Muscle layer of duodenum (tissue), 2 donors: ENCODE measurements around the gene CNN3.

Source experiments
- H3K27ac ChIP-seq: one replicate; pipeline ENCODE4 v1.7.0; 2013; ENCODE audit warnings: mild to moderate bottlenecking, low read length
- H3K27me3 ChIP-seq: one replicate; pipeline ENCODE4 v1.7.0; 2013; ENCODE audit warnings: low read depth, mild to moderate bottlenecking, control low read depth, low read length
- H3K36me3 ChIP-seq, 2 donors: one replicate each; pipeline ENCODE4 v1.7.0; 2013; ENCODE audit warnings: low read length in 2 of 2, control low read depth in 1 of 2, mild to moderate bottlenecking in 1 of 2; ENCODE audit not compliant: insufficient read depth in 2 of 2, control insufficient read depth in 1 of 2
- H3K4me1 ChIP-seq, 2 donors: one replicate each; pipeline ENCODE4 v1.7.0; 2013; ENCODE audit warnings: low read length in 2 of 2, mild to moderate bottlenecking in 2 of 2, control low read depth in 1 of 2, moderate library complexity in 1 of 2; ENCODE audit not compliant: insufficient read depth in 2 of 2, control insufficient read depth in 1 of 2
- H3K4me3 ChIP-seq, 2 donors: one replicate each; pipeline ENCODE4 v1.7.0; 2013; ENCODE audit warnings: low read length in 2 of 2, low read depth in 1 of 2, mild to moderate bottlenecking in 1 of 2
- H3K9me3 ChIP-seq, 2 donors: one replicate each; pipeline ENCODE4 v1.7.0; 2013; ENCODE audit warnings: low read length in 2 of 2, control low read depth in 1 of 2, mild to moderate bottlenecking in 1 of 2; ENCODE audit not compliant: control insufficient read depth in 1 of 2
- donor health status: healthy.

Gene CNN3

DNA sequence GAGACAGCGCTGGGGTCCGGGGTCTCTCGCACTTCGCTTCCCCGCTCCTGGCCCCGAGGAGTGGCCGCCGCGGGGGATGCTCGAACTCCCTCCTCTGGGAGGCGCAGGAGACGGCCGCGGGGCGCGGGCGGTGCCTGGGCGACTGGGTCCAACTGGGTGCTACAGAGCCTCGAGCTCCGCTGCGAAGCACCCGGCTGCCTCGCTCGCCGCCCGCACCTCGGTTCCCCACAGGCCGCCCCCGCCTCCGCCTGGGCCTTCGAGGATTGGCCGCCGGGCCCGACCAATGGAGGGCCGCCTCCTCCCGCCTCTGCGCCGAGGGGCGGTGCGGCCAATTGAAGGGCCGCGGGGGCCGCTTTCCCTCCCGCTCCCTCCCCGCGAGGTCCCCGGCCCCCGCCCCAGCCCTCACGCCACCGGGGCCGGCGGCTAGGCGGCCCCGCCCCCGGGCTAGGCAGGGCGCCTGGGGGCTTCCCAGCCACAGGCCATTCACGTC lies at the start of gene CNN3:
Gene CNN3 (minus strand): TSS at position 196 of the 490 bp plus-strand sequence. CDS start 216 bp downstream, outside the sequence.
- peaks cover 4 to 24% of the 10 kb centered on the region in 2 donors for H3K4me1 ChIP-seq

DNA sequence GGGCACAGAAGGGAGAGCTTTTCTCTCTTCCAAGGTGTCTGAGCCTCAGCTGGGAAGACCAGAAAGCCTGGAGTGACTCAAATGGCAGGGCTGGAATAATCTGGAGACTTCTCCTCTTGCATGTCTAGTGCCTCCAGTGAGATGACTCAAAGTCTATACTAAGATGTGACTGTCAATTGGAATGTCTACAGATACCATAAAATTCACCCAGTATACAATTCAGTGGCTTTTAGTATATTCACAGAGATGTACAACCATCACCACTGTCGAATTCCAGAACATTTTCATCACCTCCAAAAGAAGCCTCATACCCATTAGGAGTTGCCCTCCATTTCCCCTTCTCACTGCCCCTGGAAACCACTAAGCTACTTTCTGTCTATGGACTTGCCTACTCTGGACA lies 47.9 kb upstream of the CNN3 start:
- H3K27ac ChIP-seq = no peak overlapping the region
- peaks cover 0 to 3% of the 10 kb centered on the region in 2 donors for H3K4me1 ChIP-seq
- no peaks in the 10 kb centered on the region for H3K27me3 ChIP-seq
- no peaks in the 10 kb centered on the region for H3K36me3 ChIP-seq
- H3K4me3 ChIP-seq = no peak overlapping the region
- no peaks in the 10 kb centered on the region for H3K9me3 ChIP-seq

More for the DNA sequence above, at the start of gene CNN3:
- peaks cover 5% of the 10 kb centered on the region for H3K27me3 ChIP-seq
- peaks cover 0 to 11% of the 10 kb centered on the region in 2 donors for H3K36me3 ChIP-seq
- peak within 1 kb of the TSS; percentile 82 to 96 for H3K4me3 ChIP-seq
- peak within 1 kb of the TSS; percentile 99 for H3K27ac ChIP-seq
- H3K9me3 ChIP-seq = no peaks in the 10 kb centered on the region

GRCh38 chr1:94974241-94974640 lies 47.3 kb upstream of the CNN3 start:
- no peaks in the 10 kb centered on the region for H3K9me3 ChIP-seq
- peak overlapping the region; percentile 42 for H3K27ac ChIP-seq

DNA sequence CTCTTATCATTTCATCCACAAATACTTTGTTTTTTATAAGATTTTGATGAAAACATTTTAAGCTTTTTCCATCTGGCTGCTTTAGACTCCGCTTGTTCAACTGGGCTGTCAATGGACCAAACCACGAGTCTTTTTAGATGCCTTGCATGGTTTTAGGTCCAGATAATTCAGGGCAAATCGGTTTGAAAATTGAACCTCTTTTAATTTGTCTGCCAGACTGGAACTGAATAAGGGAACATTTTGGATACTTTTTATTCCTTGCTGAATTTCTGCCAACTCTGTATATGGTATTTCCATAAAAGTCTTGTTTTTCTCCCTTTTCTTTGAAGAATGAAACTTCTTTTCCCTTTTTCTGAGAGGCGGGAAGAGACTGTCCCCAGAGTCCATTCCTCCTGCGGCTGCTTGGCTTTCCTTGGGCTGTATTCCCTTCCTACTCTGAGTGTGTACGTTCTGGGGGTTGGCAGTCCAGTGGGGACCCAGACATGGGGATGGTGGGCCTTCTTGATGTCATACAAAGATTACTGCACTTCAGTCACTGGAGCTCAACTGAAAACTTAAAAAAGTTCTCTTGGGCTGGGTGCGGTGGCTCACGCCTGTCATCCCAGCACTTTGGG lies 46.5 kb upstream of the CNN3 start:
- no peaks in the 10 kb centered on the region for H3K27me3 ChIP-seq
- no peaks in the 10 kb centered on the region for H3K9me3 ChIP-seq
- no peak overlapping the region for H3K4me3 ChIP-seq
- peak overlapping the region; percentile 14 for H3K27ac ChIP-seq
- peaks cover 0 to 3% of the 10 kb centered on the region in 2 donors for H3K4me1 ChIP-seq
- H3K36me3 ChIP-seq = no peaks in the 10 kb centered on the region

More at GRCh38 chr1:94974241-94974640, 47.3 kb upstream of the CNN3 start:
- H3K4me1 ChIP-seq = peaks cover 0 to 3% of the 10 kb centered on the region in 2 donors
- H3K27me3 ChIP-seq = no peaks in the 10 kb centered on the region
- H3K36me3 ChIP-seq = no peaks in the 10 kb centered on the region
- H3K4me3 ChIP-seq = no peak overlapping the region

GRCh38 chr1:94971491-94971924 lies 44.6 kb upstream of the CNN3 start:
- Histone ChIP-seq H3K36me3 (no peaks in the 10 kb centered on the region), H3K27me3 (no peaks in the 10 kb centered on the region), H3K27ac (no peak overlapping the region), H3K4me1 (peaks cover 0 to 3% of the 10 kb centered on the region in 2 donors), H3K4me3 (no peak overlapping the region), H3K9me3 (no peaks in the 10 kb centered on the region)

DNA sequence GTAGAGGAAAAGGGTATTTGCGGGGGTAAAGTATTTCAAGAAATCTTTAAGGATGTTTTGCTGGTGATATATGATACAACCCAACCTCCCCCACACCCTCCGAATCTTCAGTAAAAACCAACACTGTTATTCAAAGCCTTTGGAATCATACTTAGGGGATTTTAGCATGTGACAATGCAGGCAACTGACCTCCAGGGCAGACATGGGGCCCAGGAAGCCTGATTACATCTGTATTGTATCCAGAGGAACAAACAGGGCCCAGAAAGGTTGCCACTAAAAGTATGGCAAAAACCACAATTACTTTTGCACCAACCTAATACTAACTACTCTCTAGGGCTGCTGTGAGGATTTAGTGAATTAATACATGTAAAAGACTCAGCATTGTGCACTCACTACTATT lies 43.9 kb upstream of the CNN3 start:
- Histone ChIP-seq H3K27ac (no peak overlapping the region), H3K4me1 (peaks cover 0 to 3% of the 10 kb centered on the region in 2 donors)

GRCh38 chr1:94969137-94969536 lies 42.2 kb upstream of the CNN3 start:
- Histone ChIP-seq H3K4me1 (peaks cover 0 to 3% of the 10 kb centered on the region in 2 donors), H3K4me3 (no peak overlapping the region), H3K27me3 (no peaks in the 10 kb centered on the region), H3K36me3 (no peaks in the 10 kb centered on the region), H3K9me3 (no peaks in the 10 kb centered on the region), H3K27ac (no peak overlapping the region)

More for the DNA sequence above, 43.9 kb upstream of the CNN3 start:
- no peak overlapping the region for H3K4me3 ChIP-seq
- H3K27me3 ChIP-seq = no peaks in the 10 kb centered on the region
- H3K36me3 ChIP-seq = no peaks in the 10 kb centered on the region
- no peaks in the 10 kb centered on the region for H3K9me3 ChIP-seq

DNA sequence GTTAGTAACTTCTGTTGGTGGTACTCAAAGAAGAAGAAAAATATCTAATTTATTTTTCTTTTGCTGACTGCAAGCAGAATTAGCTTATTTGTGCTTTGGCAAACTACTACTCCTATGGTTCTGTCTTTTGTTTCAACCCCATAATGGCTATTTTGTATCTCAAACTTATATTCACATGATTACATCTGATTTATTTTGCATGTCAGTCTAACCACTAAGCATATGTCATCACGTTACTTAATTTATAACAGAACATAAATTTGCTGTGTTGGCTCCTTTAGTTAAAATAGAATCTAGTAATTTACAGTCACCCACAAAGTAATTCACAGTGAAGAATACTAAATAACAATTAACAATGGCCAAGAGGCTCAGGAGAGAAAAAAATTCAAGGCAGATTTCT lies 39.1 kb upstream of the CNN3 start:
- H3K4me1 ChIP-seq = peaks cover 0 to 4% of the 10 kb centered on the region in 2 donors
- H3K27ac ChIP-seq = no peak overlapping the region
- H3K4me3 ChIP-seq = no peak overlapping the region
- no peaks in the 10 kb centered on the region for H3K36me3 ChIP-seq
- H3K9me3 ChIP-seq = no peaks in the 10 kb centered on the region
- H3K27me3 ChIP-seq = no peaks in the 10 kb centered on the region

DNA sequence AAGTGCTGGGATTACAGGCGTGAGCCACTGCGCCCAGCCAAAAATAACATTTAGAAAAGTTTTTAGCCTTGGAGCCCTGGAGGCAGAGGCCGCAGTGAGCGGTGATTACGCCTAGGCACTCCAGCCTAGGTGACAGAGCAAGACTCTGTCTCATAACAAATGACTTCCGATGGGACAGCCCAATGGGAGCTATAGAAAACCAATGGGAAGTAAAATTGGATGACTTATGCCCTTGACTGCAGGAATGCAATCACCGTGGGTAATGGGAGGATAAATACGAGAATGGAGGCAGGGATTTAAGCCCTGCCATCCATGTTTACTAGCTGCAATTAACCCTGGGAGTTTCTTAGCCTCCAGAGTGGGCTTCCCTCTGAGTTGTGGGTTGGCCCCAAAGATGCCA lies 37.0 kb upstream of the CNN3 start:
- Histone ChIP-seq H3K27ac (no peak overlapping the region), H3K4me3 (no peak overlapping the region), H3K36me3 (no peaks in the 10 kb centered on the region), H3K27me3 (no peaks in the 10 kb centered on the region), H3K4me1 (peaks cover 0 to 4% of the 10 kb centered on the region in 2 donors), H3K9me3 (no peaks in the 10 kb centered on the region)

DNA sequence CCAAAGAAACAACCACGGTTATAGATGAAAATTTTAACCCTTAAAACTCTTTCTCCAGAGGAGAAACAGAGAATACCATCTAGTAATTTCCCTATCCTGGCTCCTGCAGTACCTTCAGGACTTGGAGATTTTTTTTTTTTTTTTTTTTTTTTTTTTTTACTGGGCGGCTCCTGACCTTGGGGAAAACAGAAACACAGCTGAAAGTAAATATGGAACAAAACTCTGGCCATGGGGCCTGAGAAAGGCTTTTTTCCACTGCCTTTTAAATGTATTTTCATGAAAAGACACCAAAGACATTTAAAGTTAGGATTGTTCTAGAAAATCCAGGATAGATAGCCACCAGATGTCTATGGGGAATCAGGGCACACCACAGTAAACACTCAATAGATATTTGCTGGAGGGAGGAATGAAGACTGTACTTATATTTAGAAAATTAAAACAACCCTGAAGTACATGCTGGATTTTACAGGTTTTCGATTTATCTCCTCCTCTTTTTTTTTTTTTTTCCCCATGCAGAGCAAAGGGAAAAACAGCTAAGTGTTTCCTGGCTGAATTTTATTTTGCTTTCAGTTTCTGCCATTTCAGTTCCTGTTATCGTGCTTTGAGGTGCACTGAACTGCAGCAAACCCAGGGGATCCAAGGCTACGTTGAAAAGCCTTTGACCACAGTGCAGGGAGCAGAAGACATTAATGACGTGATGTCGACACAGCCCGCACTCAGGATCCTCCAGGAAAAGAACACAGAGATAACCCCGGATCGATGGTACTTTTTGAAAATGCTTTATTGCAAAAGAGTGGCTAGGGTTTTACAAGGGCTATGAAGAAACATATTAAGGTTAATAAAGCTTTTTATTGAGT lies 35.7 kb upstream of the CNN3 start:
- Histone ChIP-seq H3K27ac (peak overlapping the region; percentile 65), H3K27me3 (no peaks in the 10 kb centered on the region), H3K4me1 (peaks cover 3 to 4% of the 10 kb centered on the region in 2 donors), H3K4me3 (peak overlapping the region; percentile 31 to 47), H3K36me3 (no peaks in the 10 kb centered on the region), H3K9me3 (no peaks in the 10 kb centered on the region)

DNA sequence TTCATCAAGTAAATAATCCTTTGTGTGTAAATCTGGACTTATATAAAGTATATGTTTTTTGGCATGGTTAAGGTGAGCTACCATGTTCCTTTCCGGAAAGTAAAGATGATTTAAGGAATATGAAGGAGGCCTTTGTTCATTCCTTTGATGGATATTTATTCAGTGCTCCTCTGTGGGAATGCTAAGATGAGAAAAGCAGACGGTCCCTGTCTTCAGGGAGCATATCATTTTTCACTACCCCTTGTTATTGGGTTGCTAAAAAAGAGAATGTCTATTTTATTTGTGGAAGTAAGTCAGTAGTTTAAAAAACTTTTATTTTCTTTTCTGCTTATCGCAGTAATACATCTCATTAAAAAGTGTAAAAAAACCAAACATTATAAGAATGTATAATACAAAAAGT lies 35.1 kb upstream of the CNN3 start:
- Histone ChIP-seq H3K27me3 (no peaks in the 10 kb centered on the region), H3K27ac (peak overlapping the region; percentile 65), H3K9me3 (no peaks in the 10 kb centered on the region), H3K4me1 (peaks cover 3 to 4% of the 10 kb centered on the region in 2 donors), H3K4me3 (no peak overlapping the region), H3K36me3 (no peaks in the 10 kb centered on the region)
